DOHH2 (cell line): Measurements from ENCODE around the gene RAB4B.
A peak's percentile ranks its signal among the peaks of the same experiment; 100 is the strongest.

ENCODE experiments used
- H3F3A ChIP-seq: fragments of 200-600 bp; sonication (generic), shearing (Covaris generic); 2 replicates; pipeline ENCODE4 v1.6.0; 2016; ENCODE audit warnings: antibody characterized with exemption, mild to moderate bottlenecking; ENCODE audit not compliant: control insufficient read depth, insufficient read depth
- H3K27ac ChIP-seq: fragments of 200-600 bp; sonication (generic); 2 replicates; pipeline ENCODE4 v1.5.1; 2014; ENCODE audit warnings: low read depth, mild to moderate bottlenecking, low read length, moderate library complexity
- H3K27me3 ChIP-seq: fragments of 200-600 bp; sonication (generic); 2 replicates; pipeline ENCODE4 v1.6.1; 2014; ENCODE audit warnings: mild to moderate bottlenecking, low read length, mixed read lengths; ENCODE audit not compliant: control insufficient read depth
- H3K36me3 ChIP-seq: fragments of 200-600 bp; sonication (generic); 2 replicates; pipeline ENCODE4 v1.6.1; 2014; ENCODE audit warnings: mild to moderate bottlenecking, low read length, moderate library complexity, mixed read lengths; ENCODE audit not compliant: control insufficient read depth
- H3K4me1 ChIP-seq: fragments of 200-600 bp; sonication (generic); 2 replicates; pipeline ENCODE4 v1.6.1; 2014; ENCODE audit warnings: mild to moderate bottlenecking, low read length, mixed read lengths; ENCODE audit not compliant: control insufficient read depth
- H3K4me2 ChIP-seq: fragments of 200-600 bp; sonication (generic); 2 replicates; pipeline ENCODE4 v1.6.0; 2014; ENCODE audit warnings: mild to moderate bottlenecking, low read length, moderate library complexity
- H3K4me3 ChIP-seq: fragments of 200-600 bp; sonication (generic); 2 replicates; pipeline ENCODE4 v1.5.1; 2014; ENCODE audit warnings: mild to moderate bottlenecking, low read length, mixed read lengths
- H3K79me2 ChIP-seq: fragments of 200-600 bp; sonication (generic); 2 replicates; pipeline ENCODE4 v1.6.1; 2014; ENCODE audit warnings: mild to moderate bottlenecking, low read length, mixed read lengths; ENCODE audit not compliant: control insufficient read depth
- H3K9me2 ChIP-seq: fragments of 200-600 bp; sonication (generic); replicated peaks from 2 replicates; pipeline ENCODE4 v1.6.1; 2014; ENCODE audit warnings: mild to moderate bottlenecking, low read length, mixed read lengths; ENCODE audit not compliant: control insufficient read depth
- H3K9me3 ChIP-seq: fragments of 200-600 bp; sonication (generic); 2 replicates; pipeline ENCODE4 v1.6.1; 2014; ENCODE audit warnings: antibody characterized with exemption, low read length, mixed read lengths; ENCODE audit not compliant: control insufficient read depth, insufficient read depth
- H4K20me1 ChIP-seq: fragments of 200-600 bp; sonication (generic); 2 replicates; pipeline ENCODE4 v1.6.0; 2014; ENCODE audit warnings: low read depth, mild to moderate bottlenecking, antibody characterized with exemption, low read length, moderate library complexity; ENCODE audit not compliant: control insufficient read depth, insufficient read depth
- CTCF ChIP-seq: fragments of 200-600 bp; sonication (generic); IDR thresholded peaks from one replicate; pipeline ENCODE4 v1.5.1; 2014; ENCODE audit warnings: antibody characterized with exemption, mild to moderate bottlenecking, low read depth, low read length; ENCODE audit not compliant: poor library complexity, severe bottlenecking
- EZH2phosphoT487 ChIP-seq: fragments of 200-600 bp; sonication (generic); IDR thresholded peaks from 2 replicates; pipeline ENCODE4 v1.6.1; 2017; ENCODE audit warnings: borderline replicate concordance, mild to moderate bottlenecking, antibody characterized with exemption, low read length, moderate library complexity, mixed read lengths

RAB4B gene

GRCh38 chr19:40756502-40757110, 21.4 kb upstream of the RAB4B start:
- H3K4me1 ChIP-seq, result peaks cover 40% of the 10 kb centered on the region
- H4K20me1 ChIP-seq, result peaks cover 33% of the 10 kb centered on the region
- no peaks in the 10 kb centered on the region for H3K27me3 ChIP-seq
- peaks cover 2% of the 10 kb centered on the region; the same call in 1 of the 2 replicates for H3F3A ChIP-seq
- no peak overlapping the region for H3K4me3 ChIP-seq
- TF ChIP-seq CTCF, result no peak
- peaks cover 87% of the 10 kb centered on the region for H3K36me3 ChIP-seq
- no peak overlapping the region for H3K27ac ChIP-seq
- H3K9me2 ChIP-seq, result no peaks in the 10 kb centered on the region
- H3K4me2 ChIP-seq, result peak overlapping the region; percentile 11; the same call in 1 of the 2 replicates
- H3K9me3 ChIP-seq, result no peaks in the 10 kb centered on the region
- H3K79me2 ChIP-seq, result peaks cover 90% of the 10 kb centered on the region

DNA sequence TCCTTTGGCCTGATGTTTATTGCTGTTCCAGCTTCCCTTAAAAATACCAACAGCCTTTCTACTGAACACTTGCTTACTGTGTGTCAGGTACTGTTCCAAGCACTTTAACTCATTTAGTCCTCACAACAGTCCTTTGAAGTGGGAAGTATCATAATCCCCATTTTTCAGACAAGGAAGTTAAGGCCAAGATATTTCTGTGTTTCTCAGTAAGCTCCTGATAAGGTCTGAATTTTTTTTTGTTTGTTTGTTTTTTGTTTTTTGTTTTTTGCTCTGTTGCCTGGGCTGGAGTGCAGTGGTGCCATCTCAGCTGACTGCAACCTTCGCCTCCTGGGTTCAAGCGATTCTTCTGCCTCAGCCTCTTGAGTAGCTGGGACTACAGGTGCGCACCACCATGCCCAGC, 19.6 kb upstream of the RAB4B start:
- Histone ChIP-seq H3K9me3 (no peaks in the 10 kb centered on the region), H3K4me2 (no peak overlapping the region), H3K36me3 (peaks cover 91% of the 10 kb centered on the region), H3K79me2 (peaks cover 76% of the 10 kb centered on the region), H4K20me1 (peaks cover 27% of the 10 kb centered on the region), H3K4me1 (peaks cover 31% of the 10 kb centered on the region), H3F3A (peaks cover 2% of the 10 kb centered on the region; the same call in 1 of the 2 replicates), H3K4me3 (no peak overlapping the region), H3K27ac (no peak overlapping the region), H3K27me3 (no peaks in the 10 kb centered on the region), H3K9me2 (no peaks in the 10 kb centered on the region)
- TF ChIP-seq EZH2phosphoT487 (no peak), CTCF (no peak)

GRCh38 chr19:40759352-40759751, 18.7 kb upstream of the RAB4B start:
- Histone ChIP-seq H3K9me2 (no peaks in the 10 kb centered on the region), H3K27me3 (no peaks in the 10 kb centered on the region), H3K4me3 (no peak overlapping the region), H3K4me1 (peaks cover 25% of the 10 kb centered on the region), H3K36me3 (peaks cover 93% of the 10 kb centered on the region), H3K4me2 (no peak overlapping the region), H3K9me3 (no peaks in the 10 kb centered on the region), H3K27ac (no peak overlapping the region), H3K79me2 (peaks cover 68% of the 10 kb centered on the region), H3F3A (peaks cover 2% of the 10 kb centered on the region; the same call in 1 of the 2 replicates), H4K20me1 (peaks cover 24% of the 10 kb centered on the region)
- no peak for TF ChIP-seq CTCF
- TF ChIP-seq EZH2phosphoT487, result no peak
